VCaP (cell line): ENCODE results near the gene NEK9.

Experiments
- H3K27ac ChIP-seq: fragments of 450-650 bp; 2 replicates; pipeline ENCODE4 v1.5.1; 2017
- CTCF ChIP-seq: fragments of 450-650 bp; conservative IDR thresholded peaks from 2 replicates; pipeline ENCODE4 v1.5.1; 2017; ENCODE audit warnings: mild to moderate bottlenecking, moderate library complexity

NEK9 gene

GRCh38 chr14:75165586-75166391 lies 38.9 kb upstream of the NEK9 start:
- no peak overlapping the region for H3K27ac ChIP-seq
- no peak for TF ChIP-seq CTCF

GRCh38 chr14:75164809-75165208 lies 38.0 kb upstream of the NEK9 start:
- H3K27ac ChIP-seq = no peak overlapping the region

GRCh38 chr14:75163677-75164076 lies 36.8 kb upstream of the NEK9 start:
- H3K27ac ChIP-seq = no peak overlapping the region
- TF ChIP-seq CTCF = no peak

More at GRCh38 chr14:75164809-75165208, 38.0 kb upstream of the NEK9 start:
- no peak for TF ChIP-seq CTCF

- H3K27ac ChIP-seq = no peak overlapping the region
- peak; percentile 10; the same call in 1 of the 2 replicates for TF ChIP-seq CTCF
Observed at GRCh38 chr14:75162631-75163030, 35.8 kb upstream of the NEK9 start.

- peak overlapping the region; percentile 72 for H3K27ac ChIP-seq
- TF ChIP-seq CTCF = no peak
Observed at GRCh38 chr14:75158843-75159614, 32.2 kb upstream of the NEK9 start.

GRCh38 chr14:75156901-75157300 lies 30.1 kb upstream of the NEK9 start:
- TF ChIP-seq CTCF = no peak
- peak overlapping the region; percentile 72; the same call in 1 of the 2 replicates for H3K27ac ChIP-seq

GRCh38 chr14:75156111-75156510 lies 29.3 kb upstream of the NEK9 start:
- no peak overlapping the region for H3K27ac ChIP-seq
- no peak for TF ChIP-seq CTCF
